Gastroesophageal sphincter (tissue), 3 donors: ENCODE measurements around the gene FBP2.

ENCODE experiments used
- EP300 ChIP-seq: sonication (generic); formaldehyde crosslinking; IDR thresholded peaks from one replicate; pipeline ENCODE4 v1.6.1; 2017; ENCODE audit warnings: antibody characterized with exemption, mild to moderate bottlenecking
- POLR2A ChIP-seq, 2 donors: fragments of 450-650 bp; IDR thresholded peaks; one replicate each; pipeline ENCODE4 v1.6.1; 2017; ENCODE audit warnings: antibody characterized with exemption in 2 of 2, mild to moderate bottlenecking in 2 of 2, moderate library complexity in 1 of 2
- POLR2AphosphoS5 ChIP-seq: sonication (generic); formaldehyde crosslinking; IDR thresholded peaks from one replicate; pipeline ENCODE4 v1.6.1; 2017; ENCODE audit warnings: antibody characterized with exemption
- TF ChIP-seq, protein P1 (sequence below), 4 experiments: fragments of 200-600 bp in 2 of 4; fragments of 450-650 bp in 2 of 4; sonication (generic) in 1 of 4; IDR thresholded peaks; one replicate each; pipeline ENCODE4 v1.5.1; 2017 to 2019; ENCODE audit warnings: antibody characterized with exemption in 4 of 4, mild to moderate bottlenecking in 2 of 4, moderate library complexity in 2 of 4

DNA sequence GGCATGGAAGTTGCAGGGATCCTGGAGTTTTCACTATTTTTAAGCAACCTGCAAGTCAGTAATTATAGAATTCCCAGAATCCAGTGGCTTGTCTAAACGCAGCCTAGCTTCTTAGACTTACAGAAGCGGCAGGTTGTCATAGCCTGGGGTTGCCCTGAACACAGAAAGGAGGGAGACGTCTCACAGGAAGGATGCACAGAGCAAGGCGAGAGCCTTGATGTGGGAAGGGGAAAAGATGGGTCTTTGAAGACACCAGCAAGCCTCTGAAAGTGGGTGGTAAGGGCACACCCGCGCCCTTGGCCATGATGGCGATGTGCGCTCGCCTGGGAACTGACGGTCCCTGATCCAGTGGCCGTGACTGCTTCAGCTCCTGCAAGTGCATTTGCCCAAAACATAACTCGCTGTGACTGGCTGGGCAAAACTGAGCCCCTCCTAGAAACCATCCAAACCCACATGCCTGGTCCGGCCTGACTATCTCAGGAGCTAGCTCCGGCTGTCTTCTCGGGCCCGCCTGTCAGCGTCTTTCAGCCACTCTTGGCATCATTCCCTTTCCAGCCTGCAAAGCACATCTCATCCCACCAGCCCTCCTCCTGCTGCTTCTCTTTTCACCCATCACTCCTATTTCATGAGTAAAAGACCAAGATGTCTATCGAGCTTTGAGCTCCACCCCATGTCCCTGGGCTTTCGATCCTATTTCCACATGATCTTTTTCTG lies 28.6 kb upstream of the FBP2 start:
- no peak for TF ChIP-seq POLR2A (IDR thresholded peaks at IDR 0.05)
- TF ChIP-seq, protein P1, sequence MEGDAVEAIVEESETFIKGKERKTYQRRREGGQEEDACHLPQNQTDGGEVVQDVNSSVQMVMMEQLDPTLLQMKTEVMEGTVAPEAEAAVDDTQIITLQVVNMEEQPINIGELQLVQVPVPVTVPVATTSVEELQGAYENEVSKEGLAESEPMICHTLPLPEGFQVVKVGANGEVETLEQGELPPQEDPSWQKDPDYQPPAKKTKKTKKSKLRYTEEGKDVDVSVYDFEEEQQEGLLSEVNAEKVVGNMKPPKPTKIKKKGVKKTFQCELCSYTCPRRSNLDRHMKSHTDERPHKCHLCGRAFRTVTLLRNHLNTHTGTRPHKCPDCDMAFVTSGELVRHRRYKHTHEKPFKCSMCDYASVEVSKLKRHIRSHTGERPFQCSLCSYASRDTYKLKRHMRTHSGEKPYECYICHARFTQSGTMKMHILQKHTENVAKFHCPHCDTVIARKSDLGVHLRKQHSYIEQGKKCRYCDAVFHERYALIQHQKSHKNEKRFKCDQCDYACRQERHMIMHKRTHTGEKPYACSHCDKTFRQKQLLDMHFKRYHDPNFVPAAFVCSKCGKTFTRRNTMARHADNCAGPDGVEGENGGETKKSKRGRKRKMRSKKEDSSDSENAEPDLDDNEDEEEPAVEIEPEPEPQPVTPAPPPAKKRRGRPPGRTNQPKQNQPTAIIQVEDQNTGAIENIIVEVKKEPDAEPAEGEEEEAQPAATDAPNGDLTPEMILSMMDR (IDR thresholded peaks at IDR 0.05), result no peak
- TF ChIP-seq POLR2AphosphoS5, result no peak
- no peak for TF ChIP-seq EP300
